ENCODE measurements around the gene NOL7.

The NOL7 gene

GRCh38 chr6:13654496-13654895 lies 39.4 kb downstream of the NOL7 start:
- no peak for DNase-seq (ENCODE audit: low read depth)

DNA sequence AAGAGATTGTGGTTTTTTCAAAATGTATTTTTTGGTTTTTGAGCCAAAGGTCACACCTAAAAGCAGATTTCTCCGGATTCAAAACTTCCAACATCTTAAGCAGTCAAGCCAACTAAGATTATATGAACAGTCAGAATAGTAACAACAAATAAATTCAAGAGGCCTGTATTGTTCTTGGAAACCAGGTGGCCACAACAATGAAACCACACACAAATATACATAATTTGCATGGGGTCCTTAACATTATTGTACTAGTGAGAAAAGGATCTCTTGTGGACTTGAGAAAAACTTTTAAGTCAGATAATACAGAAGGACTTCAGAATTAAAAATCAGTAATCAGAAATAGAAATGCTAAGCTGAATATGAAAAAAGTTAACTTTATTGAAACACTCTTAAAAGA lies 40.6 kb downstream of the NOL7 start:
- no peak for DNase-seq (ENCODE audit: low read depth)

DNA sequence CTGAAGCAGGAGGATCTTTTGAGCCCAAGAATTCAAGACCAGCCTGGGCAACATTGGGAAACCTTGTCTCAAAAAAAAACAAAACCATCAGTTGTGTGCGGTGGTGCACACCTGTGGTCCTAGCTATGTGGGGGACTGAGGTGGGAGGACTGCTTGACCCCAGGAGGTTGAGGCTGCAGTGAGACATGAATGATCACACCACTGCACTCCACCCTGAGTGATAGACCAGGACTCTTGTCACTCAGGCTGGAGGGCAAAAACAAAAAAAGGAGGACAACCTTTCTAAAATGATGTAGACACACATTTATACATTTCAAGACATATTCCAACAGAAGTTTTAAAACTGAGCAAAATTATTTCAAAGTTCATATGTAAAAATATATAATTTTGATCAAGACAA lies 45.1 kb downstream of the NOL7 start:
- DNase-seq (ENCODE audit: low read depth), result no peak

- no peak for DNase-seq (ENCODE audit: low read depth)
These were observed 45.8 kb downstream of the NOL7 start for GRCh38 chr6:13660893-13661292.

DNA sequence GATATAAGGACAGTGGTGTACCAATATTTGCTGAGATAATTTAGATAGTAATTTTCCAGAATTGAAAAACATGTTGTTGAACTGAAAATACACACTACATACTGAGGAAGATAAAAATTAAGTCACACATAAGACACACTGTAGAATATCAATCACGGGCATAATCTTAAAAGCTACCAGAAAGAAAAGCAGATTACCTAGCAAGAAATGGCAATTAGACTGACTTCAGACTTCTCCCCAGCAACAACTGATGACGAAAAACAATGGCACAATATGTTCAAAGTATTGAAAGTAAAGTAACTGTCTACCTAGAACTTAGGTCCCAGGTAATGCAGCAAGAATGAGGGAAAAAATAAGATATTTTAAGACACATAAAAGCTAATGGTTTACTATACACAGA lies 46.5 kb downstream of the NOL7 start:
- DNase-seq (ENCODE audit: low read depth), result no peak

DNA sequence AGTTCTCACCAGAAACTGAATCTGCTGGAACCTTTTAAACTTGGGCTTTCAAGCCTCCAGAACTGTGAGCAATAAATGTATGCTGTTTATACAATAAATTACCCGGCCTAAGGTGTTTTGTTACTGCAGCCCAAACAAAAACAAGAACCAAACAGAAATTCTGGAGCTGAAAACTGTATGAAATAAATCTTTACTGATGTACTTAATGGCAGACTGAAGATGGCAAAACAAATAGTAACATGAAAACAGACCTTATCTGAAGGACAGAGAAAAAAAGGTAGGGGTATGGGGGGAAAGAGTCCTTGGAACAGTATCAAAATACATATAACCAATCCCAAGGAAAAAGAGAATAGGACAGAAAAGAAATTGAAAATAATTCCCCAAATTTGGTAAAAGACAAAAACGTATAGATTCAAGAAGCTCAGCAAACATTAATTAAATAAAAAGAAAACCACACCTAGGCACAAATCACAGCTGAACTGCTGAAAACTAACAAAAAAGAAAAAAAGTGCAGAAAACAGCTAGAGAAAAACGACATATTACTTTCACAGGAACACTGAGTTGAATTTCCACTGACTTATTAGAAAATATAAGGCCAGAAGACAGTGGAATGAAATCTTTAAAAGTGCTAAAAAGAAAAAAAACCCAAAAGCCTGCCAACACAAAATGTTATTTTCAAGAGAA lies 47.7 kb downstream of the NOL7 start:
- DNase-seq (ENCODE audit: low read depth), result no peak

DNA sequence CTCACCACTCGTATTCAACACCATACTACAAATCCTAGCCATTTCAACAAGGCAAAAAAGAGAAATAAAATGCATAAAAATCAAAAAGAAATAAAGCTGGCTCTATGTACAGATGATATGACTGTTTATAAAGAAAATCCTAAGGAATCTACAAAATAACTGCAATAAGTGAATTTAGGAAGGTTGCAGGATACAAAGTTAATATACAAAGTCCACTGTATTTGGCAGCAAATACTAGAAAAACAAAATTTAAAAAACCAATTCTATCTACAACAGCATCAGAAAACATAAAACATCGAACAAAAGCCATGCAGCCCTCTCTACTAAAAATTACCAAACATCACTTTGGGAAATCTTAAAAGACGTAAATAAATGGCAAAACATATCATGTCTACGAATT lies 48.9 kb downstream of the NOL7 start:
- no peak for DNase-seq (ENCODE audit: low read depth)

DNA sequence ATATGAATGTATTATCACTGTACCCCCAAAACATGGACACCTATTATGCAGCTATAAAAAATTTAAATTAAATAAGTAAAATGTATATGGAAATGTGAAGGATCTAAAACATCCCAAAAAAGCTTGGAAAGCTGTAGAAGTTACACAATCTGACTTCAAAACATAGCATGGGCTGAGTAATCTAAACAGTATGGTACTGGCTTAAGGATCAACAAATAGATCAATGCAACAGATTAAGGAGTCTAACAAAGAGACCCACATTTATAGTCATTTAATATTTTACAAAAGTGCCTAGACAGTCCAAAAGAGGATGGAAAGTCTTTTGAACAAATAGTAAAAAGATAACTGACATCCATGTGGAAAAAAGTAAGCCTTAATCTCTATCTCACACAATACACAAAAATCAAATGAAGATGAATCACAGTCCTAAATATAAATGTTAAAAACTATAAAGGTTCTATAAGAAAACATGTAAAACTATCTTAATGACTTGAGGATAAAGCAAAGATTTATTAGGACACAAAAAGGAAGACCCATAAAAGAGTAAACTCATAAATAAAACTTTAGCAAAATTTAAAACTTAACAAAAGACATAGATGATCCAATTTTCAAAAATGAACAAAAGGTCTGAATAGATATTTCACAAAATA lies 49.7 kb downstream of the NOL7 start:
- no peak for DNase-seq (ENCODE audit: low read depth)

DNA sequence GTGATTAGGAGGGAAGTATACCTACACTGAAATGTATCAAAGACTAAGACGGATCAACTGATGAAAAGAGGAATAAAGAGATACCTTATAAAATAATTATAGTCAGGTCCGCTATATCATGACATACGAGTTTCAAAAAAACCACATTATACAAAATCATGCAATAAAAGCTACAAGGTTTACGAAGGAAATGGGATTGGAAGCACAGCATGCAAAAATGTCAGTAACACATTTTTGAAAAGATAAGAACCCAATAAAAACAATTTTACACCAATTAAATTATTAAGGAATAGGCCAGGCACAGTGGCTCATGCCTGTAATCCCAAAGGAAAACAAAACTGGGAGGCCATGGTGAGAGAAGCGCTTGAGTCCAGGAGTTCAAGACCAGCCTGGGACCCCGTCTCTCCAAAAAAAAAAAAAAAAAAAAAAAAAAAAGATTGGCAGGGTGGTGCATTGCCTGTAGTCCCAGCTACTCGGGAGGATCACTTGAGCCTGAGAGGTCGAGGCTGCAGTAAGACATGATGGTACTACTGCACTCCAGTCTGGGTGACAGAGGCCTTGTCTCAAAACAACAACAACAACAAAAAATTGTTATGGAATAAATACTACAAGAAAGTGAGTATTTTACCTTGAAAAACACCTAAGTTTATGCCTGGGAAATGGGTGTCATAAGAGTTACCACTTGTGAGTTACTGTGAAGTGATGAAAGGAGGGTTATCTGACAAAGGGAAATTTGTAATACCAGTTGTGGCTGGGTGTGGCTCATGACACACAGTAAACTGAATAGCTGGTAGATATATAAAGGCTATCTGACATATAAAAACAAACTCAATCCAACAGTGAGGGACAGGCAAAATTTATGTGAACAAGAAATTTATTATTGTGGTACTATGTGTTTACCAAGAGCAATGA lies 51.3 kb downstream of the NOL7 start:
- no peak for DNase-seq (ENCODE audit: low read depth)

DNA sequence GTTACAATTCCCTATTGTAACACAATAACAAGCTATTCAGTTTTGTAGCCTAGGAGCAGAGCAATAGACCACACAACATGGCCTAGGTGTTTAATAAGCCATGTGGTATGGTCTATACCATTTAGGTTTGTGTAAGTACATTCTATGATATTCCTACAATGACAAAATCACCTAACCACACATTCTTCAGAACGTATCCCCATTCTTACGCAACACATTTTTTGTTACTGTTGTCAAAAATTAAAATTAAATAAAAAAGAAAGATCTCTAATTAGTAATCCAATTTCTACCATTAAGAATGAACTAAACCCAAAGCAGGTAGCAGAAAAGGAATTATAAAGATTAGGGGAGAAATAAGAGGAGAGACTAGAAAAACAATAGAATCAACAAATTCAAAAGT lies 52.5 kb downstream of the NOL7 start:
- no peak for DNase-seq (ENCODE audit: low read depth)

DNA sequence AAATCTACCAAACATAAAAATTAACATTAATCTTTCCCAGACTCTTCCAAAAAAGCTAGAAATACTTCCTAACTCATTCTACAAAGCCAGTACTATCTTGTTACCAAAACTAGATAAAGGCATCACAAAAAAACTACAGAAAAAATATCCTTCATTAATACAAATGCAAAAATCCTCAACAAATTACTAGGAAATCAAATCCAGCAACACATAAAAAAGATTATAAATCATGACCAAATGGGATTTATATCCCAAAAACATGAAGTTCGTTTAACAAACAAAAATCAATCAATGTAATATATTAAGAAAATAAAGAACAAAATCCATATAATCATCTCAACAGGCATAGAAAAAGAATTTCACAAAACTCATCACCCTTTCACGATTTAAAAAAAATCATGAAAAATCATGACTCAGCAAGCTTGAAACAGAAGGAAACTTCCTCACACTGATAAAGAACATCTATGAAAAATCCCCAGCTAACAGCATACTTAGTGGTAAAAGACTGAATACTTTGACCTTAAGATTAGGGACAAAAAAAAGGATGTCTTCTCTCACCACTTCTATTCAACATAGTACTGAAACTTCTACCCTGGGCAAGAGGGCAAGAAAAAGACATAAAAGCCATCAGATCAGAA lies 53.3 kb downstream of the NOL7 start:
- no peak for DNase-seq (ENCODE audit: low read depth)

DNA sequence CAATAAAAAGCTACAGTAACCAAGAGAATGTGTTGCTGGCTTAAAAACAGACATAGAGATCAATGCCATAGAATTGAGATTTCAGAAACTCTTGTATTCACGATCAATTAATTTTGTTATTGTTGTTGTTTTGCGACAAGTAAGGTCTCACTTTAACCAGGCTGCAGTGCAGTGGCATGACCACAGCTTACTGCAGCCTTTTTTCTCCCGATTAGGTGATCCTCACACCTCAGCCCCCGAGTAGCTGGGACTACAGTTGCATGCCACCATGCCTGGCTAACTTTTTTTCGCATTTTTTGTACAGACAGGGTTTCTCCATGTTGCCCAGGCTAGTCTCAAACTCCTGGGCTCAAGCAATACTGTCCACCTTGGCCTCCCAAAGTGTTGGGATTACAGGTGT lies 54.3 kb downstream of the NOL7 start:
- no peak for DNase-seq (ENCODE audit: low read depth)

Measured in stimulated activated CD8-positive, alpha-beta memory T cell treated with anti-CD3 and anti-CD28 coated beads, Interleukin-12 subunit alpha, Interleukin-12 subunit beta, amount 100 ng/mL, for 4 hours (primary cell).